GM18520 (cell line): ENCODE results near the gene CRYBA2.

ENCODE experiments used
- ATAC-seq: cut with Tn5 transposase; IDR thresholded peaks from one replicate; pipeline ENCODE4 v1.9.1; 2021; ENCODE audit not compliant: unreplicated experiment

The CRYBA2 gene

DNA sequence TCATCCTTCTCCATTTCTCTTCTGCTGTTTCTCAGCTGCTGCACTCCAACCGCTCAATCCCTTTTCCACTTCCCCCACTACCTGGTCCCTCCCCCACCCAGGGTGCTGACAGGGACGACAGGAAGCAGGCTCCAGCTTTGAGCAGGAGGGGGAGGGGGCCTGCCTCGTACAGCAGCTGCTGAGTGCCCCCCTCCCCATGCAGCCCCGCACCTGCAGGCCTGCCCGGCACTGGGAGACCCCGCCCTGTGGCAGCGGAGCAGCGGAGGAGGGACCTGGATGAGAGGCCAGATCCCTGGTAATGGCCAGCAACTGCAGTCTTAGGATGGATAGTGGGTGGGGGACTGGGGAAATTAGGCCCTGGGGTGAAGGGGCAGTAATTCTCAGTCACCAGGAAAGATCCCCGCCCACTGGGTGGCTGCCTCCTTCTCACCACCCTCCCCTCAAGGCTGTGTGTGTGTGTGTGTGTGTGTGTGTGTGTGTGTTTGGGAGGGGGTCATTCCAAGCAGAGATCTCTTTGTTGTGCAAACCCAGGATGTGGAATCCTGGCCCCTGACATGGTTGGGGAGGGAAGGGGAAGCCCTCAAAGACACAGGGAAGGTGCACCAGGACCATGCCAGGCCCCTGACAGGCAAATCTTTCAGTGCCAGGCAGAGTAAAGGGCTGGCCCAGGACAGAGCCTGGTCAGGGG, 6.8 kb upstream of the CRYBA2 start:
- ATAC-seq, result no peak

DNA sequence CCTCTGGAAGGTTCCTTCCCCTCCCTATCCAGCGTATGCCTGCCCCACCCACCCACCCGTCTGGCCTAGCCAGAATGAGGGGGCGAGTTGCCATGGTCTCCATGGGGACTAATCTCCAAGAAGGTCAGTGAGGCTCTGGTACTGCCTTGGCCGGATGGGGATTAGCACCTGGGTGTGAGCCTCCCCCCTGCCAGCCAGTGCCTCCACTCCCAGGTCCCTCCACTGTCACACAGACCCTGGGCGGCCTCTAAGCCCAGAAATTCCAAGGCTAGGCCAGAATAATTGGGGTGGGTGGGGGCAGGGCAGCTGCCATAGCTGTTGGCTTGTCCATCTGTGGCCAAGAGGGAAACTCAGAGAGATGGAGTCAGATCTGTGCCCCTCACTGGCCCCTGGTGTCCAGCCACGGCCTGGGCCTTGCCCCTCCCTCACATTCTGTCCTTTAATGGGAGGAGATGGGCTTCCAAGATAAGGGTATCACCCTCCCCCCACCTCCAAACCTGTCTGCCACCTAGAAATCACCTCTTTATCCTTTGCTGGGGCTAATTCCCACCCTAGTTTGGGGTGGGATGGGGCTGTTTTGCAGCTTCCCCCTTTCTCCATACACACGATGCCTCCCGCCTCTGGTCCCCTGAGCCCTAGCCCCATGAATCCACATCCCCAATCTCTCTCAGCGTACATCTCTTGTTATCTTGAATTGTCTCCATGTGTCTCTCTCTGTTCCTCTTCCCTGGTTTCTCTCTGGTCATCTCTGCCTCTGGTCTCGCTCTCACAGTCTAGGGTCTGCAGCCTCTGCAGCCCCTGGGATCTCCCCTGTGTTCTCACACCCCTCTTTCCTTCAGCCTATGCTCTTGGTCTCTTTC, 6.0 kb upstream of the CRYBA2 start:
- ATAC-seq, result no peak

DNA sequence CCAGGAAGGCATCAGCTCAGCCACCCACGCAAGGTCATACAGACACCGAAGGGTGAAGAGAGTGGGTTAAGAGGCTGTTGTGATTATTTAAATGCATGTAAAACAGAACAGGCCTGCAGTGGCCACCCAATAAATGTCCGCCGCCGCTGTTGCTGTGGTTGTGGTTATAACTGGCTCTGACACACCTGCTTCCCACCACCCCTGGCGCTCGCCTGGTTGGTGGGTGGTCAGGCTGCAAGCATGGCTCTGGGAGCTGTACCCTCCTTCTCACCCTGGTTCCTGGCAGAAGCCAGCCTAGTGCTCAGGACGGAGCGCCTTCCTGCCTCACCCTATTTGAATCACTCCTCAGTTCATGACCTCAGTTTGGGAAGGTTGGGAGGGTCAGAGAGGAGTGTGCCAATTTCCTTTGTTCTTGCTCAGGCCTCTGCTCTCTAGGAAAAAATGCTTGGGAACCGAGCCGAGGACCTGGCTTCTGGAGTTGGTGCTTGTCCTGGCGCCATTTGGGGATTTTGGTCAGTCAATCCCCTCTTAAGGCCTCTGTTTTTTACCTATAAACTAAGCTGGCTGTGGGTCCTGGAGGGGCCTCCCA, 5.3 kb upstream of the CRYBA2 start:
- ATAC-seq, result no peak

DNA sequence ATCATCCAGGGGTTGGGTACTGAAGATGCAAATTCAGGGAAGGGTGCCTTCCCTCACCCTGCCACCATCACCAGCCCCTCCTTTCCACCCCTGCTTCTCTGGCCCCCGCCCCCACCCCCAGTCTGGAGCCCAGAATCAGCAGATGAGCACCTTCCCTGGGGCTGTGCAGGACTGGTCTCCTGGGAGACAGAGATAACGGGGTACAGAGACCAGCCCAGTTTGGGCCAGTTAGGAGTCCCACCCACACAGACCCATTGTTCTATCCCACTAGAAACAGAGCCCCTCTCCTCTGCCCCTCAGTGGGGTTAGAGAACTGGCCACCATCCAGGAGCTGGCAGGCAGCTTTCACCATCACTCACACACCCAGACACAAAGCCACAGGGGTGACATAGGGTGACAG, 4.5 kb upstream of the CRYBA2 start:
- ATAC-seq, result no peak

DNA sequence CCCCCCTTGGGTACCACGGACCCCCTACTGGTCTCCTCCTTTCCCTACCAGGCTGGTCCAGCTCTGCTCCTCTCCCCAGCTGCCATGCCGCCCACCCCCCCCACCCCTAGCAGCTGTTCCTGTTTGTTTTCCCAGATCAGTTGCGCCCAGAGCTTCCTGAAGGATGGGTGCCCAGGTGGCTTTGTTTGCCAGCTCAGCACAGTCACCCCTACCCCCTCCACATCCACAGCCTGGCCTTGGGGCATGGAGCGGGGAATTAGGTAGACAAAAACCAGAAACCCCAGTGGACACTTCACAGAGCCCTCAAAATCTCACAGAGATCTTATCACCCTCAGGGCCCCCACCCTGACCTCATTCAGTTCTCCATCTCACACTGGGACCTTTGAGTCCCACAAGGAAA, 3.7 kb upstream of the CRYBA2 start:
- no peak for ATAC-seq

DNA sequence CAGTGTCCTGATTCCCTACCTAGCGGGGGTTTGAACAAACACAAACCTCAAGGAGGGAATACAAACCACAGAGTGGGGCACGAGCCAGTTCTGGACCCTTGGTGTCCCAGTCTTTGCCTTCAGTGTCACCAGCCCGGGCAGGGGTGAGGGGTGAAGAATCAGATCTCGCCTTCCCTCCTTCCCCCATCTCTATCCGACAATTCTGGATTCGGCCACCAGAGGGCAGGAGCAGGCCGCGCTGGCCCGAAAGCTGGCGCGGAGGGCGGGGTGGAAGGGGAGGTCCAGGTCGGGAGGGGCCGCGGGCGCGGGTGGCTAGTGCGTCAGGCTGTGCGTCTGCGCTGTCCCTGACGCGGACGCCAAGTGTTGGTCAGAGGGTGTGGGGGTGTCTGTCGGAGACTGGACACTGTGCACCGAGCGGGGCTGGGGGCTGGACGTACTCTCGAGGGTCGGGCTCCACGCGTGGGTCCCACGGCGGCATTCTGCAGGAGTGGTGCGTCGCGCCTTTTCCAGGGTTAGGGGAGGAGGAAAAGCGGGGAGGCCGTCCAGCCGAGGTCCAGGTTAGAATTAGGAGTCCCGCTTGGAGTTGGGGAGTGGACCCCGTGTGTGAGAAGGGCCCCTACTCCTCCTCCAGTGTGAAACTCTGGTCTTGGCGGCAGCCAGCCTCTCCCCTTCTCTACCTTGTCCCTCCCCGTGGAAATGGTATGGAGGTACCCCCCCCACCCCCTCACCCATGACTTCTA, 2.9 kb upstream of the CRYBA2 start:
- no peak for ATAC-seq

DNA sequence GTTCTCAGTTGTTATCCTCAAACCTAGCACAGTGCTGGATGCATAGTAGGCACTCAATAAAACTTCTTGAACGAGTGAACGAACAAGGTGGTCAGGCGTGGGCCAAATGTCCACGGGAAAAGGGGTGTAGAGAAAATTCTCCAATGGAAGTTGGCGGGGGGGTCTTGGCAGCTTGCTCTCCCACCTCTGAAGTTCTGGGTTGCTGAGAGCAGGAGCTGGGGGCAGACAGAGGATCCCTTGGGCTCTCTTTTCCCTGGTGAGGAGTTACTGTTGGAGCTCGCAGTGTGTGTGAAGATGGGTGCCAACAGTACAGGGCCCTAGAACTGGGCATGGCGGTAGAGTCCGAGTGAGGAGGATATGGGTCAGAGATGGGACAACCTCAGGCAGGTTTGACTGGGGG, 2.3 kb upstream of the CRYBA2 start:
- no peak for ATAC-seq

DNA sequence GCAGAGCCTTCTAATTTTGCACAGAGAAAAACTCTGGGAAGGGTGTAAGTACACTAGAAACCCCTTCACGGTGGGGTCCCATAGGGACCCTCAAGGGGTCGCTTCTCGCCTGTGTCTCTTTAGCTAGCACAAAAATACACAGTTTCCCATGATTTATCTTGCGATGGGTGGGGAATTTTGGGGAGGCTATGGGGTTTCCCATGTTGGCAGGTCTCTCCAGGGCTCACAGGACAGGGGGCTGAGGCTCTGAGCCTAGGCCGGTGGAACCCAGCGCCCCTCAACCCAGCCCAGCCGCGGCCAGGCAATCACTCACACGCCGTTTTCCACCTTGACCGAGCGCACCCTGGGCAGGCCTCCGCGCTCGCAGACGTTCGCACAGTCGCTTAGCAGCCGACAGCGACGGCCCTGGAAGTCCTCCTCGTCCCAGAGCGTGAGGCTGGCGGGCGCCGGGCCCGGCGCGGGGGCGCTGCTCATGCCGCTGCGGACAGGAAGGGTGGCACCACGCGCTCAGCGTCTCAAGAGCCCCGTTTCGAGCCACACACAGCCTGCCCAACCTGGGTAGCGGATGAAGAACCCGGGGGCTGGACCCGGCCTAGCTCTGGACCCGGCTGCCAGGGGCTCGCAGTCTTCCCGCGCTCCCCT, 398 bp downstream of the CRYBA2 start:
- ATAC-seq, result no peak

DNA sequence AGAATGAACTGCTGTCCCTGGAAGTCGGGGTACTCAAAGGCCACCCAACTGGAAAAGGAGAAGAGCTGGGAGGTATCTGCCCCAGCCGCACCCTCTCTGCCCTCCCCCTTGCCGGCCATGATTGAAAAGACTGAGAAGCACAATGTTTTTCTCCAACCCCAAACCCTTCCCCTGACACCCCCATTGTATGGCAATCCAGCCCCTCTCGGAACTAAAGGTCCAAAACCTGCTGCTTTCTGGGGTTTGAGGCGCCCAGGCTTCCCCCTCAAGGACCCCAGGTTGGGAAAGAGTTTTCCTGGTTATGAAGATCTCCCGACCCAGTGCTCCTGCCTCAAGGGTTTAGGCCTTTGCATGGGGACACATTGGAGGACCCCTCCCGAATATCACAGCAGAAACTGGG, 1.0 kb downstream of the CRYBA2 start:
- no peak for ATAC-seq

DNA sequence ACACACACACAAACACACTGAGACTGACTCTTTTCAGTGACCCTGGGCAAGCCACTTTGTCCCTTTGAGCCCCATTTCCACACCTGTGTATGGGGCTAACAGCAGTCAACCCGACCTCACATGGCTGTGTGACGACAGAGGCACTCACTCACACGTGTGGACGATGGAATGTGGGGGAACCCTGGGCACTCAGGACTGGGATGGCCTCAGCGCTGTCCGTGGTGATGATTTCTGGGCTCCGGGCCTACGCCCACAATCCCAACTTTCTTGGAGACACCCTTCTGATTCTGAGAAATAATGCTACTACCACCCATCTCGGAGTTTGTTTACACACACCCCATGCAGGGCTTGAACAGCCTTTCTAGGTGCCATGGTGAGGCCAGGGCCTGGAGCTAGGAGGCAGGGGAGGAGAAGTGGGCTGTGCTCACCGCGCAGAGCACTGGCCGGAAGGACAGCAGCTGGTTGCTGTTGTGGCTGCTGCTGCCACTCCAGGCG, 1.5 kb downstream of the CRYBA2 start:
- no peak for ATAC-seq

DNA sequence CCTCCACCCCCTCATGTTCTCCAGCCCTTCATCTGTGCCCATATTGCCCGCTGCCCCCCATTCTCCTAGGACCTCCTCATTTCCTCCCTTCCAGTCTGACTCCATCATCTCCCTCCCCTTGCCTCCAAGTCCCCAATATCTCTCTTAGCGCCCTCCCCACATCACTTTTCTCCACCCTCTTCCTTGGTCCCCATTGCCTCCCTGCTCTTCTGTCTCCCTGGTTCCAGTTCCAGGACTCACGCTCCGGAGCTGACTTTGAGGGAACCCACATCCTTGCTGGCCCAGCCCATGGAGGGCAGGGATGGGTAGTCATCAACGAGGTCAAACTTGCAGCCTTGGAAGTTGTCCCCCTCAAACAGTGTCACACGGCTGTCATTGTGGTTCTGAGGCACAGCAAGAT, 2.6 kb downstream of the CRYBA2 start:
- no peak for ATAC-seq

DNA sequence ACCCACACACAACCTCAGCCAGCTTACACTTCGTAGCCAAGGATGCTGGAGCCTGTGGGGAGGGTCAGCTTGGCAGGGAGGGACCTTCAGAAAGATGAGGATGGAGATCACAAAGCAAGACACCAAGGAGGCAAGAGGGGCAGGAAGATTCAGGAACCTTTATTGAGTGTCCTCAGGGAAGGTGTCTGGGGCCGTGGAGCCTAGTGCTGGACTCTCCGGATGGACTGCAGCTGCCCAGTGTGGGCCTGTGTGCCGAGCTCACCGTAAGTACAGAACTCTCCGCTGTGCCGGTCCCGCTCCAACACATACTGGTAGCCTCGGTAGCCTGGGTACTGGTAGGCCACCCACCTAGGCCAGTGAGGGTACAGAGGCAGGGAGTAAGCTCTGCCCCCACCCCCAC, 3.2 kb downstream of the CRYBA2 start:
- no peak for ATAC-seq

DNA sequence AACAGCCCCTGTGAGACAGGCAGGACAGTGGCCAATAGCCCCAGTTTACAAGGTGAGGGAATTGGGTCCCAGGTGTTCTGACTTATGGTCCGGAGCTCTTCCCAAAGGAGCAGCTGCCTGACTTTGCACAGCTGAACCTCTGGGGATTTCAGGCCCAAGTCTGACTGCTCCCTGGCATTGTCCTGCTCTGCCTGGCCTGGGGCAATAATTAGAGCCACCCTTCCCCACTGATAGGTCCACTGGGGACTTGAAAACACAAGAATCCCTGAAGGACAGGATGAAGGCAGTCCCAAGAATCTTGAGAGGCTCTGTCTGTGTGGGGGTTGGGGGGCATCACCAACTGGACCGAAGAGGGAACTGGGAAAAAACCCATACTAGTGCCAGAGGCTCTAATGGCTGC, 4.6 kb downstream of the CRYBA2 start:
- no peak for ATAC-seq

DNA sequence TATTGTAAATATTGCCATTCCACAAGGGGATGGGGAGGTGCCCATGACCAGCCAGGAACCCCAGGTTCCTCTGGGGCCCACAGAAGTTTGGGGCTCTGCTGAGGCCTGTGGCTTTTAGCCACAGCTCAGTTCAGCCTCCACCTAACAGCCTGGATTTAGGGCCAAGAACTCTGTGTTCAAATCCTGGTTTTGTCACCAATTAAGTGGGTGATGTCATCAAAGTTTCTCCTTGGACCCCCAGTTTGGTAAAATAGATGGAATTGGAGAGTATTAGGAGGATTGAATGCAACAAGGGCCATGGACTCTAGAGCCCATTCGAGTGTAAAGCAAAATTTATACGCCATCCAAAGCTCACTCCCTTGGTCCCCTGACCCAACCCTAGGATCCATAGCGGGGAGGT, 5.1 kb downstream of the CRYBA2 start:
- ATAC-seq, result no peak

DNA sequence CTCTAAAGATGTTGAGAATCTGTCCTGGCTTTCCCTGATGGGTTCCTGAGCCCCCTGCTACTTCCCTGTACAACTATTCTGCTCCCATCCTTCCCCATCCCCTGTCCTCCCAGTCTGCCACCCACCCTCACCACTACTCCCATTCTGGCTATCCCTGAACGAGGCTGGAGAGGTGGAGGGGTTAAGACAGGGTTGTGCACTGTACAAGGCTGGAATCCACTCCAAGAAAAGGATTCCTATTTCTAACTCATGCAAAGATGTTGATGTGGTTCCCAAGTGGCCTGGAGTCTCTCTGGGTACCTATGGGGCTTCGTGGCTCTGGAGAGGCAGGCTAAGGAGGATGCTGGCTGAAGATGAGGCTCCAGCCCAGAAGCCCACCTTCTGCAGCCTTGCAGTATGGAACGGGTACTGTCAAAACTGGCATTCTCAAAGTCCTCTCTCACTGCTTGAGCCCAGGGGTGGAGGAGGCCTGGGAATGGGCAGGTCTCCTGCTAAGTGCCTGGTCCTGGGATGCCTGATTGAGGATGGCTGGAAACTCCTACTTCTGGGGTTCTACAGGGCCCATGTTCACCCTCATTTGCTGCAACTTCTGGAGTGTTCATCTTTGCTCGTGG, 7.0 kb downstream of the CRYBA2 start:
- no peak for ATAC-seq

DNA sequence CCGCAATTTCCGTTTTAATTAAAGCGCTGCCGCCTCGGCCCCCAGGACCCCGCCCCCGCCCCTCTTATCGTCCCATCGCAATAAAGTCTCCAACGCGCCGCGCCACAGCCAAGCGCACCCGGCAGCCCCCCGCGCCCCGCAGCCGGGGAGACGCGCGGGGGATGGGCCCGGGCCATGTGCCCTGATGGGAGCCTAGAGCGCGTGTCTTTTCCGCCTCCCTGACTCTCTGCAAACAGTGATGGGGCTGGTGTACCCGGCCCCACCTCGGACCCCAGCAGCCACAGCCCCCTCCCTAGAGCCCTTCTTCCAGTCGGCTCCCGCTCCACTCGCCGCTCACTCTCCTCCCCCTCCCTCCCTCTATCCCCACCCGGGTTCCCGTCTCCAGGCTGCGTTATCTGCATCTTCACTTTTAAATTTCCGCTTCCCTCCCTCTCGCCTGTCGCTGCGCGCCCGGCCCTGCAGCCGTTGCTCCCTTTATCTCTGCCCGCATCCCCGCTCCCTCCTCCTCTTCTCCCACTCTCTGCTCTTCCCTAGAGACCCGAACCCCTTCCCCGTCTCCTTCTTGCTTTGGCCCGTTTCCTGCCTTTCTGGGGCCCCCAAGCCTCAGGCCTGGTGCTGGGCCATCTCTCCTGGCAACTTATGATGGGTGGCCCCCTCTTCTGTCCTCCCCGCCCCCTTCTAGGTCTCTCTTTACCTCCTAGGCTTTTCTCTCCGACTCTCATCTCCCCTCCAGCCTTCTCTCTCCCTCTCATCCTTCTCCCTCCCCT, 7.7 kb downstream of the CRYBA2 start:
- no peak for ATAC-seq

DNA sequence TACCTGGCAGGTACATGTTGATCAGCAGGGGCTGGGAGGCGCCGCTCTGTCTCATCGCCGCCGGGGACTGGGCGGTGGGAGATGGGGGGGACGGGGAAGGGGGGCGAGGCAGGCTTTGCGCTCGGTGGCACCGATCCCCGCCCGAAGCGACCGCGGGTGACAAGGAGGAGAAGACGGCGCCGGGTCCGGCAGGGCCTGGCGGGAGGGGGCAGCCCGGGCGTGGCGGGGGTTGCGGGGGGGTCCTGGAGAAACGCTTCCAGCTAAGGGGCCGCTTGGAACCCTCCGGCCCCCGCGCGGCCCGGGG, 8.2 kb downstream of the CRYBA2 start, which contains the start of gene FEV:
Gene FEV, minus strand, starts transcription at position 164 of the 304 bp plus-strand sequence. Its CDS starts 109 bp downstream, at position 55.
- ATAC-seq, result no peak

DNA sequence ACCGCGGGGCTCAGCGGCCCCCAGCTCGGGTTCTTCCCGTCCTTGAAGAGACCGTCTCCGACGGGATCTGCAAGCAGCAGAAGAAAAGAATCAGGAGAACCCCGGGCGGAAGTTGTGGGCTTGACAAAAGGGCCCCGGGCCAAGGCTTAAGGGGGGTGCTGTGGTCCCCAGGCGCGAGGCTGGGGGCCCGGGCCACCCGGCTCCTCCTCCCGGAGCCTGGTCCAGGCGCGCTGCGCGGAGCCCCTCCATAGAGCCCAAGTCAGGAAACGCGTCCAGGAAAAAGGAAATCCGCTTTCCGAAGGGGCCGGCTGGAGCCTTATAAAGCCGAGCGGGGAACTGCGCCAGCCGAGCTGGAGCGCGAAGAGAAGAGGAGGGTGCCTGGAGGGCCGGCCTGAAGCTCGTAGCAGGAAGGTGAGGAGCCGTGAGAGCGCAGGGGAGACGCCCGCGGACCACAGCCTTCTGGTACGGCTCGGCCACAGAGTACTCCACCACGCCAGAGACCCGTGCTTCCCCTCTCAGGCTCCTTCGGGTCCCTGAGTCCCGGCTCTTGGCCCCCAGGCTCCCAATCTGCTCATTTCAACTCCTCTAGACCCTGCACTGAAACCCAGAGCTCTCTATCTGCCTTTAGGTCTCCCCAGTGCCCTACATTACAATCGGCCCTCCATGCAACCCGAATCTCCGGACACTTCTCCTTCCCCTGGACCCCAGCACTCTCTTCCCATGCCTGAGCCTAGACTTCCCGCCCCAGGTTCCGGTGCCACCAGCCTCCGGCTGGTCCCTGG, 8.8 kb downstream of the CRYBA2 start:
- ATAC-seq, result no peak

DNA sequence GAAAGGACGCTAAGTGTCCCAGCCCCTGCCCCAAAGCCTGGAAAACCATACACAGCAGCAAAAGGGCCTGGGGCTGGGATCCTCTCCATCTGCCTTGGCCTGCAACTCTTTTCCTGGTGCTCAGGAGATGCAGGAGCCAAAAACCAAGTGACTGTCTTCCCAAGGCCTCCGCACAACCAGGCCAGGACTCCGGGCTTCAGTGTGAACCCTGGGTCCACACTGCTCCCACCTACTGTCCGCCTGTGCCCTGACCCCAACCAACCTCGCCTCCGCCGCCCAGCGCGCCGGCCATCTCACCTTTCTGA, 9.3 kb downstream of the CRYBA2 start:
- no peak for ATAC-seq
